Activated CD8-positive, alpha-beta memory T cell treated with anti-CD3 and anti-CD28 coated beads, Interleukin-2, amount 10 ng/mL, durations not matched to agents 7 days and 5 days (primary cell): ENCODE measurements around the gene FAM83B. TPM values are rescaled to one million over a fixed set of nuclear protein-coding genes. Genes with fewer than 3 reads are reported as not detected.
"Not testable (repeated sequence)": the region's sequence is repeated elsewhere in the genome, so short reads cannot be mapped to it uniquely, and the experiment has no call there.

ENCODE experiments used
- ATAC-seq: fragments of 150-1000 bp; cut with Tn5 transposase; one replicate; pipeline ENCODE4 v1.10.0; 2021; ENCODE audit warnings: moderate library complexity
- CTCF ChIA-PET: fragments of 350-600 bp; sonication (Branson Sonifier 250); formaldehyde crosslinking; loops from one replicate; lab custom pipeline; 2021; ENCODE audit warnings: antibody characterized with exemption; lab: Charles Lee
- DNase-seq: peaks from one replicate; pipeline ENCODE4 v3.0.0-alpha.2; 2020
- H3K27ac Mint-ChIP-seq: one replicate; pipeline ENCODE4 v1.8.0; 2021; ENCODE audit warnings: mild to moderate bottlenecking, mixed read lengths
- H3K27me3 Mint-ChIP-seq: one replicate; pipeline ENCODE4 v1.8.0; 2021; ENCODE audit warnings: mixed read lengths
- H3K36me3 Mint-ChIP-seq: one replicate; pipeline ENCODE4 v1.8.0; 2021; ENCODE audit warnings: mild to moderate bottlenecking, mixed read lengths
- H3K4me1 Mint-ChIP-seq: one replicate; pipeline ENCODE4 v1.8.0; 2021; ENCODE audit warnings: mixed read lengths
- H3K4me3 Mint-ChIP-seq: one replicate; pipeline ENCODE4 v1.8.0; 2021; ENCODE audit warnings: mild to moderate bottlenecking, moderate library complexity, mixed read lengths
- H3K9me3 Mint-ChIP-seq: one replicate; pipeline ENCODE4 v1.8.0; 2022; ENCODE audit warnings: low read depth, mixed read lengths
- total RNA-seq, 2 experiments: library from RNA; stranded (reverse); gene quantifications; one replicate each; pipeline ENCODE4 v1.2.3, GENCODE V29; 2021

Gene FAM83B
- total RNA-seq, 2 experiments from 2014 or later, result not detected

DNA sequence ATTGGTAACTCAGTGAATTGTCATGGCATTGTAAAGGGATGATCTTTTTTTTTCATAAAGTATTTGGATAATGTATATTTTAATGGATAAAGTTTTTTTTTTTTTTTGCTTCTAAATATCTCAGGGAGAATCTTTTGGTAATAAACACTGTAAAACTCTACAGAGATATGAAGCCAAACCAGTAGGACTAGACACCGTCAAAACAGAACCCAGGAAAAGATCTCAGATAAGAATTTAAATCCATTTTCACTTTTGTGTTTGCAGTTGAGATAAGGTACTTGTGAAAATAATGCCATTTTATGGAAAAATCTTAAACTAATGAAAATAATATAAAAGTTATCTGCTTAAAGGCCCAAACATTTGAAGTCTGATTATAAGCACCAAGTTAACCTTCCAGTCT, 27.0 kb downstream of the FAM83B start:
- Mint-ChIP-seq H3K36me3 (no peaks in the 10 kb centered on the region), H3K27me3 (no peaks in the 10 kb centered on the region), H3K4me1 (no peaks in the 10 kb centered on the region), H3K4me3 (no peak overlapping the region), H3K9me3 (peaks cover 6% of the 10 kb centered on the region), H3K27ac (no peak overlapping the region)
- DNase-seq, result no peak
- ATAC-seq, result no peak
- CTCF ChIA-PET, result no interaction called here

GRCh38 chr6:54874349-54875048, 27.9 kb downstream of the FAM83B start:
- DNase-seq (no peak), ATAC-seq (no peak)
- Mint-ChIP-seq H3K27me3 (no peaks in the 10 kb centered on the region), H3K4me1 (no peaks in the 10 kb centered on the region), H3K27ac (no peak overlapping the region), H3K4me3 (no peak overlapping the region), H3K9me3 (peaks cover 6% of the 10 kb centered on the region), H3K36me3 (no peaks in the 10 kb centered on the region)
- CTCF ChIA-PET, result no interaction called here

- DNase-seq, result no peak
- Mint-ChIP-seq H3K36me3 (no peaks in the 10 kb centered on the region), H3K9me3 (peaks cover 6% of the 10 kb centered on the region), H3K27ac (no peak overlapping the region), H3K27me3 (no peaks in the 10 kb centered on the region), H3K4me3 (no peak overlapping the region), H3K4me1 (no peaks in the 10 kb centered on the region)
- CTCF ChIA-PET, result no interaction called here
- no peak for ATAC-seq
These were observed 29.0 kb downstream of the FAM83B start for GRCh38 chr6:54875539-54875938.

GRCh38 chr6:54876365-54876764, 29.8 kb downstream of the FAM83B start:
- CTCF ChIA-PET, result no interaction called here
- H3K9me3 Mint-ChIP-seq, result peaks cover 6% of the 10 kb centered on the region
- no peak overlapping the region for H3K27ac Mint-ChIP-seq

DNA sequence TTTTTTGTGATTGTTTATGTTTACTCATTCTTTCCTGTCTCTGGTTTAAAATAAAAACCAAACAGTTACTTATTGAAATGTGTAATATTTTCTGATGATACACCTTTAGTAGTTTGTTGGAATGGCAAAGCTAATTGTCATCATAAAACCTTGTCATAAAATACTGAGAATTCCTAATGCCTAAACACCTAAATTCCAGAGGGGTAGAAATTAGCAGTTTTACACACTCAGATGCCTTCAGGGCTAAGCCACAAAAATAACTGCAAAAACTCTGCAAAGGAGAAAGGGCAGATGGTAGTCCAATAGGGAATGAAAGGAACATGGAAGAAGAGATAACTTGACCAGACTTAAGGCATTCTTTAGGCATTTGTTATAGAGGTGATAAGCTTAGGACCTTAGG, 30.3 kb downstream of the FAM83B start:
- Mint-ChIP-seq H3K4me3 (no peak overlapping the region), H3K27me3 (no peaks in the 10 kb centered on the region), H3K9me3 (peaks cover 6% of the 10 kb centered on the region), H3K36me3 (no peaks in the 10 kb centered on the region), H3K27ac (no peak overlapping the region), H3K4me1 (no peaks in the 10 kb centered on the region)
- DNase-seq (no peak), ATAC-seq (no peak)
- CTCF ChIA-PET, result no interaction called here

More at GRCh38 chr6:54876365-54876764, 29.8 kb downstream of the FAM83B start:
- ATAC-seq, result no peak
- DNase-seq, result no peak
- H3K36me3 Mint-ChIP-seq, result no peaks in the 10 kb centered on the region
- H3K4me3 Mint-ChIP-seq, result no peak overlapping the region
- no peaks in the 10 kb centered on the region for H3K27me3 Mint-ChIP-seq
- no peaks in the 10 kb centered on the region for H3K4me1 Mint-ChIP-seq

DNA sequence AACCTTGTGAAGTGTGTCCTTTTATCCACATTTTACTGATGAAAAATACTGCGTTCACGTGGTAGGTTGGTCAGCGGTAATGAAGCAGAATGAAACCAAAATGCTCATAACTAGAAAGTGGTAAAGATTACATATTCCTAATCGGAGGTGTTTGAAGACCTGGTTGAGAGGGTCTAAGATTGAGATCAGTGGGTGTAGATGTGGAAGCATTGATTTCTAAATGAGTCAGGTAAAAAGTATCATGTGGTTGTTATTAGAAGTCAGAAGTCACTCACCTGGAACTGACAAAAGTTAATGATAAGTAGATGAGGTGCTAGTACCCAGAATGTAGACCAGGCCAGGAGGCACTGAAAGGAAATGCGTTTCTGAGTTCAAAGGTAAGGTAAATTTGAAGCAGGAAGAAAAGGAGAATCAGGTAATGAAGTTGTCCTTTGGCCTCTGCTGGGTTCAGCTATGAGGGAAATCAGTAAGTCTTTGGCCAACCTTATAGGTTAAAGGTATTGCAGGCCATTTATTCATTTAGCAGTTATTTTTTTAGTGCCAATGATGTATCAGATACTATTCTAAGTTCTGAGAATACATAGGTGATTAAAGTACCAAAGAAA, 31.2 kb downstream of the FAM83B start:
- no peak for DNase-seq
- H3K27ac Mint-ChIP-seq, result no peak overlapping the region
- no peaks in the 10 kb centered on the region for H3K4me1 Mint-ChIP-seq
- CTCF ChIA-PET, result no interaction called here
- H3K27me3 Mint-ChIP-seq, result no peaks in the 10 kb centered on the region
- no peak for ATAC-seq
- H3K36me3 Mint-ChIP-seq, result no peaks in the 10 kb centered on the region
- H3K4me3 Mint-ChIP-seq, result no peak overlapping the region
- H3K9me3 Mint-ChIP-seq, result peaks cover 6% of the 10 kb centered on the region

DNA sequence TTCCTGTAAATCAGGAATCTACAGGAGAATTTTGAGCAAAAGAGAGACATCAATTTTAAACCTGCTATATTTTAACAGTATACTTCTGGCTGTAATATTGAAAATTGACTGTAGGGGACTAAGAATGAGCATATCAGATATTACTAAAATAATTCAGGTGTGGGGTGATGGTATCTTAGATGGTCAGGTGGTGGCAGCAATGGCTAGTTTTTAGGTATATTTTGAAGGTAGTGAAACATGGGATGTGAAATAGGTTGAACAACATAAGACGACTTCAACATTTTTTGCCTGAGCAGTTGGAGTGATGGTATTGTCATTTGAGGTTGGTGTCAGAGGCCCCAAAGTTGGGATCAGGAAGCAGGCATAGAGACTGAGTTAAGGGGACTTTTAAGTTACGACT, 32.1 kb downstream of the FAM83B start:
- no peak overlapping the region for H3K4me3 Mint-ChIP-seq
- H3K9me3 Mint-ChIP-seq, result peaks cover 6% of the 10 kb centered on the region
- ATAC-seq, result no peak
- H3K27ac Mint-ChIP-seq, result no peak overlapping the region
- no peaks in the 10 kb centered on the region for H3K36me3 Mint-ChIP-seq
- no peaks in the 10 kb centered on the region for H3K4me1 Mint-ChIP-seq
- CTCF ChIA-PET, result no interaction called here
- no peak for DNase-seq
- H3K27me3 Mint-ChIP-seq, result no peaks in the 10 kb centered on the region

DNA sequence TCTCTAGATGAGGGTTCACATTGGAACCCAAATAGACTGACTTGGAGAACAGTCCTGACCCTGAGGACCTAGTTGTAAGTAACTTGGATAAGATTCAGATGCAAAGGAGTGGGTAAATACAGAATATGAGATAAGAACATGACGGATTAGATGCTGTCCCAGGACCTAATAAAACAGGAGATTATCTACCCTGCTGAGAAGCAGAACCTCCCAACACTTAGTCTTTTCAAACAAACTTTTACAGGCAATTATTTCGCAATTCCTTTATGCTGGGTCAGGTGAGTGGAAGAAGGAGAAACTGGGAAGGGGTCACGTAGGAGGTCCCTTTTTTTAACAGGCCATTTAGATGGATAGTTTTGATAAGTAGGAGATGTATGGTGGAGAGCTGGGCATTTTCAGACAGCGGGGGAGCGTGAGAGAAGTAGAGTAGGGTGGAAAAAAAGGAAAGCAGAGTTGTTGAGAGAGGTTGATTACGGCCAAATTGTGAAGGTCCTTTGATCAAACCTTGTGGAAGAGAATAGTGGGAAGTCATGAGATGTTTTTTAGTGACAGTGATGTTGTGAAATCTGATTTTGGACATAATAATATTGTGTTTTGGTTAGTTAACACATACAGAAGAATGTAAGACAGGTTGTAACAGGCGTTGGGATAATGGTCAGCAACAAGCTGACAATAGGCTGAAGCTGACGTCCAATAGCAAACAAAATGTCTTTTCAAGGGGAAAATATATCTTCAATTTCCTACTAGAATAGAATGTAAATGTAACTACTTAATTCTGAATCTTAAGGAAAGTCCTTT, 32.8 kb downstream of the FAM83B start:
- ATAC-seq, result no peak
- Mint-ChIP-seq H3K27ac (no peak overlapping the region), H3K4me1 (no peaks in the 10 kb centered on the region), H3K36me3 (no peaks in the 10 kb centered on the region), H3K9me3 (peaks cover 8% of the 10 kb centered on the region), H3K27me3 (no peaks in the 10 kb centered on the region), H3K4me3 (no peak overlapping the region)
- CTCF ChIA-PET, result no interaction called here
- DNase-seq, result no peak

- CTCF ChIA-PET, result no interaction called here
These were observed 34.6 kb downstream of the FAM83B start for GRCh38 chr6:54881067-54881730.

GRCh38 chr6:54881891-54882290, 35.3 kb downstream of the FAM83B start:
- H3K36me3 Mint-ChIP-seq, DNase-seq, H3K4me1 Mint-ChIP-seq, H3K27me3 Mint-ChIP-seq, H3K4me3 Mint-ChIP-seq, ATAC-seq, H3K27ac Mint-ChIP-seq, H3K9me3 Mint-ChIP-seq, CTCF ChIA-PET: not testable (repeated sequence)

More at GRCh38 chr6:54881067-54881730, 34.6 kb downstream of the FAM83B start:
- Mint-ChIP-seq H3K27me3 (no peaks in the 10 kb centered on the region), H3K36me3 (no peaks in the 10 kb centered on the region), H3K27ac (no peak overlapping the region), H3K9me3 (peaks cover 6% of the 10 kb centered on the region), H3K4me1 (no peaks in the 10 kb centered on the region), H3K4me3 (no peak overlapping the region)
- no peak for ATAC-seq
- DNase-seq, result no peak

- no peak overlapping the region for H3K27ac Mint-ChIP-seq
- H3K9me3 Mint-ChIP-seq, result peaks cover 6% of the 10 kb centered on the region
- DNase-seq, result no peak
- H3K4me3 Mint-ChIP-seq, result no peak overlapping the region
- CTCF ChIA-PET, result no interaction called here
- no peaks in the 10 kb centered on the region for H3K27me3 Mint-ChIP-seq
- no peaks in the 10 kb centered on the region for H3K36me3 Mint-ChIP-seq
- no peaks in the 10 kb centered on the region for H3K4me1 Mint-ChIP-seq
- no peak for ATAC-seq
These were observed 40.5 kb downstream of the FAM83B start for GRCh38 chr6:54886932-54887584.

DNA sequence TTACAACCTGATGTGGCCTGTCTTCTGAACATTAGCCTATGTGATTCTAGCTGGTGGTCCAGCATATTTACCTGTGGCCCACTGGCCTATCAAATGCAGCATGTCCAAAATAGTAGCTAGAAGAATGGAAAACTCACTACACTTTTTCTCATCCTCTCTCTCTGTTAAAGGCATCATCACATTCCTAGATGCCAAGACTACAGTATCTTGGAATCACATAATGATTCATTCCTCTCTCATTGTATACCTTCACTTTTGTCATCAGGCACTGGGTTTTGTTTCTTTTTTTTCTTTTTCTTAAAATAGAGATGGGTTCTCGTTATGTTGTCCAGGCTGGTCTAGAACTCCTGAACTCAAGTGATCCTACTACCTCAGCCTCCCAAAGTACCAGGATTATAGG, 45.0 kb downstream of the FAM83B start:
- CTCF ChIA-PET, result no interaction called here
- Mint-ChIP-seq H3K4me1 (no peaks in the 10 kb centered on the region), H3K27ac (no peak overlapping the region), H3K4me3 (no peak overlapping the region), H3K27me3 (no peaks in the 10 kb centered on the region), H3K9me3 (peaks cover 4% of the 10 kb centered on the region), H3K36me3 (no peaks in the 10 kb centered on the region)
- DNase-seq (no peak), ATAC-seq (no peak)

GRCh38 chr6:54892831-54893230, 46.3 kb downstream of the FAM83B start:
- no peaks in the 10 kb centered on the region for H3K27me3 Mint-ChIP-seq
- ATAC-seq, result no peak
- CTCF ChIA-PET, result no interaction called here
- H3K9me3 Mint-ChIP-seq, result peaks cover 4% of the 10 kb centered on the region
- DNase-seq, result no peak
- H3K36me3 Mint-ChIP-seq, result no peaks in the 10 kb centered on the region
- H3K4me3 Mint-ChIP-seq, result no peak overlapping the region
- H3K4me1 Mint-ChIP-seq, result no peaks in the 10 kb centered on the region
- no peak overlapping the region for H3K27ac Mint-ChIP-seq
